Fibroblast of the aortic adventitia (primary cell): ENCODE data around the gene DGKH. TPM values are rescaled to one million over a fixed set of nuclear protein-coding genes. Genes with fewer than 3 reads are reported as not detected.

Experiments
- DNase-seq: peaks from one replicate; pipeline ENCODE4 v3.0.0-alpha.2; 2010; ENCODE audit warnings: low read depth
- H3K4me3 ChIP-seq: 2 replicates; pipeline ENCODE4 v1.5.1; 2011; ENCODE audit warnings: low read depth, mild to moderate bottlenecking, control low read depth, low read length, moderate library complexity
- total RNA-seq: library from RNA; depleted of rRNA; stranded (reverse); fragments of >200 nt; gene quantifications from 2 replicates; pipeline ENCODE4 v1.2.3, GENCODE V29; 2012; ENCODE audit warnings: low replicate concordance
- TF ChIP-seq, protein P1 (sequence below): IDR thresholded peaks from 2 replicates; pipeline ENCODE4 v1.5.1; 2011; ENCODE audit warnings: mild to moderate bottlenecking, low read length, control low read depth, inconsistent platforms; ENCODE audit not compliant: insufficient read depth

The DGKH gene
- total RNA-seq, 1 donor, result 17.1 TPM

DNA sequence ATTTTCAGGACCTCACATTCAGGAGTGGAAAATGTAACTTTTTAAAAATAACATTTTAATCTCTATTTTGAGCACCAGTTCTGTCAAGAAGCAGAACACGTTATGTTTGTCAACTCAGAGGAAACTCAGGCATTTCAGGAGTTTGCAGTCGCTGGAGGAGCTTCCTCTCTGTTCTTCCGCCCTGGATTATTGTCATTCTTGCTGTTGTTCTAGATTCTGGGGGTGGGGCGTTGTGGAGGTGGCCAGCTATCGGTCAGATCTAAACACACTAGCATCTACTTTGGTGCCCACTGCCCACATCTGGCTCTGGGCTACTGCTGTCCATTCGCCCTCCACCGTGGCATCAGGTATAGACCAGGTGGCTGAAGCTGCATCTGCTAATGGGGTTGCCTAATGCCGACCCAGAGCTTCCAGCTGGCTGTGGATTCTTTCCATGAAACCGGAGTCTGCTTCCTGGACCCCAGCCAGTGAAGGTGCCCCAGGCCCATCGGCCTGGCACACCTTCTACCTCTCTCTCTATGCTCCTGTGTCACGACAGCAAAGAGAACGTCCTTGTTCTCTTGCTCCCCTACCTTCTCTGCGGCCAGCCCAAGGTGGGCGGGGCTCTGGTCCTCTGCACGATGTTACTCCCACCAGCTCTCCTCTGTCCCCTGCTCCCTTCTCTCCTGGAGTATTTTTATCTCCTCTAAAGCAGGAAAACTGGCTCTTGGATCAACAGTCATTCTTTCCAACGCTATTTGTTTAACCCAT lies 36.7 kb upstream of the DGKH start:
- no peak overlapping the region for H3K4me3 ChIP-seq
- TF ChIP-seq, protein P1, sequence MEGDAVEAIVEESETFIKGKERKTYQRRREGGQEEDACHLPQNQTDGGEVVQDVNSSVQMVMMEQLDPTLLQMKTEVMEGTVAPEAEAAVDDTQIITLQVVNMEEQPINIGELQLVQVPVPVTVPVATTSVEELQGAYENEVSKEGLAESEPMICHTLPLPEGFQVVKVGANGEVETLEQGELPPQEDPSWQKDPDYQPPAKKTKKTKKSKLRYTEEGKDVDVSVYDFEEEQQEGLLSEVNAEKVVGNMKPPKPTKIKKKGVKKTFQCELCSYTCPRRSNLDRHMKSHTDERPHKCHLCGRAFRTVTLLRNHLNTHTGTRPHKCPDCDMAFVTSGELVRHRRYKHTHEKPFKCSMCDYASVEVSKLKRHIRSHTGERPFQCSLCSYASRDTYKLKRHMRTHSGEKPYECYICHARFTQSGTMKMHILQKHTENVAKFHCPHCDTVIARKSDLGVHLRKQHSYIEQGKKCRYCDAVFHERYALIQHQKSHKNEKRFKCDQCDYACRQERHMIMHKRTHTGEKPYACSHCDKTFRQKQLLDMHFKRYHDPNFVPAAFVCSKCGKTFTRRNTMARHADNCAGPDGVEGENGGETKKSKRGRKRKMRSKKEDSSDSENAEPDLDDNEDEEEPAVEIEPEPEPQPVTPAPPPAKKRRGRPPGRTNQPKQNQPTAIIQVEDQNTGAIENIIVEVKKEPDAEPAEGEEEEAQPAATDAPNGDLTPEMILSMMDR, result no peak
- no peak for DNase-seq

DNA sequence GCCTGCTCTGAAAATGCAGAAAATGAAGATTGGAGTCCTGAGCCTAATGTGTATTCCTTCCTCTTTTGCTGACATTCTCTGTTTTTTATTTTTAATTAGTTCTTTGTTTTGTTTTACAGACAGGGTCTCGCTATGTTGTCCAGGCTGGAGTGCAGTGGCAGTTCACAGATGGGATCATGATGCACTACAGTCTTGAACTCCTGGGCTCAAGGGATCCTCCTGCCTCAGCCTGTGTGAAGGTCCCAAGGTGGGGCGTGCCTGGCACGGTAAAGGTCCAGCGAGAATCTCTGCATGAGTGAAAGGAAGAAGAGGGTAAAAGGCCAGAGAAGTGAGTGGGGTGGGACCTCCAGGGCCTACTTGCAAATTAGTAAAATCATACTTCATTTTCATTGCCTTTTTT lies 34.3 kb upstream of the DGKH start:
- TF ChIP-seq, protein P1, result no peak
- no peak overlapping the region for H3K4me3 ChIP-seq
- DNase-seq, result no peak

DNA sequence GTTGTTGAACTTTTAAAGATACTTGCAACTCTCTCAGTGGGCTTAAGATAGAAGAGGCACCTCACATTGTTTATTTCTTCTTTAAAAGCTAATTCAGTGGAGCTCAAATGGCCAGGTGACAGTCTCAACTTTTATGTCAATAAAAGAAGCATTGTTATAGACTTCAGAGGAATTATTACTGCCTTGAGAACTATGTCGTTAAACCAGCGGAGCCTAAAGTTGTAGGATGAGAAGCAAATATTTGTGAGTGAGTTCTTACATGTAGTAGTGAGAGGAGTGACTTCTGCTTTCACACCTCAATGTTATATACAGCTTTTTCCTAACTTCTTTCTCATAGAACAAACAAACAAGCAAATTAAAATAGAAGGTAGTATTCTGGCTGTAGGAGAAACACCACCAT lies 31.2 kb upstream of the DGKH start:
- TF ChIP-seq, protein P1, result no peak
- DNase-seq, result no peak
- H3K4me3 ChIP-seq, result no peak overlapping the region

DNA sequence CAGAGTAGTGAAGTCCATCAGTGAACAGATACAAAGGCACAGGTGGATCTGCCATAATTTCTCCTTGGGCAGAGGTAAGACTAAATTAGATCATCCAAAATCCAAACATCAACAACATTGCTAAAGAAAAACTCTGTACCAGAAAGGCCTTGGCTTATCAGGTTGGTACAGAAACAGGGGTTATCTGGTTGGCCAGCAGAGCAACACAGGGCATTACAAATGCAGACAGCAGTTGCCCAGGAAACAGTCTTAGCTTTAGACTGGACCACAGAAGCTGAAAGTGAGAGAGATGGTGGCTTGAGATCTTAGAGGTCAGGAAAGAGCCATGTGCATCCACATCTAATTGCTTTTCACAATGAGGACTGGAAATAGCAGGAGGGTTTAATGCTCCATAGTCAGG lies 26.6 kb upstream of the DGKH start:
- no peak overlapping the region for H3K4me3 ChIP-seq
- TF ChIP-seq, protein P1, result no peak
- DNase-seq, result no peak

DNA sequence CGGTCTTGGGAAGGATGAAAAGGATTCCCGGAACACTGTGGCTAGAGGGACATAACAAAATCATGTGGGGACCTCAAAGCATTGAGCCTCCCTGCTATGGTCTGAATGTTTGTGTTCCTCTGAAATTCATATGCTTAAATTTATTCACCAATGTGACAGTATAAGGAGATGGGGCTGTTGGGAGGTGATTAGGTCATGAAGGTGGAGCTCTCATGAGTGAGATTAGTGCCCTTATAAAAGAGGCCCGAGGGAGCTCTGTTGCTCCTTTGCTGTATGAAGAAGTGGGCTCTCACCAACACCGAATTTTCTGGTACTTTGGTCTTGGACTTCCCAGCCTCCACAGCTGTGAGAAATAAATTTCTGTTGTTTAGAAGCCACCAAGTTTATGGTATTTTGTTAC lies 26.1 kb upstream of the DGKH start:
- no peak for DNase-seq
- TF ChIP-seq, protein P1, result no peak
- no peak overlapping the region for H3K4me3 ChIP-seq

DNA sequence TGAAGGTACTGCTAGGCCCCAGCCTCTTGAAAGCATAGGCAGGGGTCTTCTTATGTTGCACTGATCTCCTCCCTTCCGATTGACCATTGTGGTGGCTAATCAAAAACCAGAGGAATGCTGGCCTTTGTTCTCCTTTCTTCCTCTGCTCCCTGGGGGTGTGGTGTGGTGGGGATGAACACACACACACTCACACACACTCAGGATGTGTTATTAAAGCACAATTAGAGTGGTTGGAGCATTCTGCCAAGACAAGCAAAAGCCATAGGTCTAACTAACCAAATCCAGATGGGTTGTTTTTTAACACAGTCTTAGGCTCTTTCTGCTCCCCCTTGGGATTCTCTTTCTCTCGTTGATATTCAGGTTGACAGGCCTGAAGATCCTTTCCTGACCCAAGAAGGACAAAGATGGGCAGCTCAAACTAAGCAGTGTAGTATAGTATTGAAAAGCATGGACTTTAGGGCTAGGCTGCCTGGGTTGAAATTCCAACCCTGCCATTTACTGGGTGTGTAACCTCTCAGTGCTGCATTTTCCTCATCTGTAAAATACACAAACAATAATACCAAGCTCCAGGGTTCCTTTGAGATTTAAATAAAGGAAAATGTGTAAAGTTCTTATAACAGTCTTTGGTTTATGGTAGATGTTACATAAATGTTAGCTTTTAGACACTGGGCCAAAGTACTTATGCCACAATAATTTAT lies 25.5 kb upstream of the DGKH start:
- DNase-seq, result peak; percentile 58
- H3K4me3 ChIP-seq, result no peak overlapping the region
- TF ChIP-seq, protein P1, result no peak

DNA sequence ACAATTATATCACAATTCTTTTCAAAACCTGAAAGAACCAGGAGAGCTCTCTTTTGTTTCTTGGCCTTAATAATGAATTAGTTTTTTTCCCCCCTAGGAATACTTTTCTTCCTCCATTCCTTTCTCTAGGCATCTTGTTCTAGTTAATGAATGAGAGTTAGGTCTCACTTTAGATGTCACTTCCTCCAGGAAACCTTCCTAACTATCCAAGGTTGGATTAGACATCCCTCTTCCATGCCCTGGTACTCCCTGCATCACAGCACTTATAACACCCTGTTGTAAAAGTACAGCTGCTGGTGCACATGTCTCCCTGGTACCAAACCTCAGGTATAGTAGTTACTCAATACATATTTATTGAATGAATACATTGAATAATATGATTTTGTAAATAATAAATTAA lies 21.2 kb upstream of the DGKH start:
- H3K4me3 ChIP-seq, result no peak overlapping the region
- TF ChIP-seq, protein P1, result no peak
- DNase-seq, result no peak
